HG02763 (cell line): Measurements from ENCODE around the gene OSTC.

Experiments
- ATAC-seq: cut with Tn5 transposase; IDR thresholded peaks from one replicate; pipeline ENCODE4 v1.9.1; 2021; ENCODE audit warnings: mild to moderate bottlenecking, moderate library complexity; ENCODE audit not compliant: unreplicated experiment

OSTC gene

GRCh38 chr4:108644237-108644636, 6.2 kb upstream of the OSTC start:
- ATAC-seq, result no peak

DNA sequence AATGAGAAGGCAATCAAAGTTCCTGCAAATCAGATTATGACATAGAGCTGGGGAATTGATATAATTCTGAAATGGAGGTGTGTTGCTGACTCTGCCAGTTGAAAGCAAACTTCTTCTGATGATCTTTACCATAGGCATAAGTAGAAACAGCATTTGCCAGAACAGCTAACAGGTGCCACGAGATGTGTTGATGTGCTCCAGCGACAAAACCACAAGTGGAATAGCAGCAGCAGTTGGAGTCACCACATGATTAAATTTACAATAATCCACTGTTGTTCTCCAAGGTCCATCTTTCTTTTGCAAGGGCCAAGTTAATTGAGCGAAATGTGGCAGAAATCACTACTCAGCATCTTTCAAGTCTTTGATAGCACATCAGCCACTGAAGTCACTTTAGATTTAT, 3.7 kb upstream of the OSTC start:
- no peak for ATAC-seq

- ATAC-seq, result peak; percentile 19
Observed at GRCh38 chr4:108649863-108650211, 562 bp upstream of the OSTC start.

DNA sequence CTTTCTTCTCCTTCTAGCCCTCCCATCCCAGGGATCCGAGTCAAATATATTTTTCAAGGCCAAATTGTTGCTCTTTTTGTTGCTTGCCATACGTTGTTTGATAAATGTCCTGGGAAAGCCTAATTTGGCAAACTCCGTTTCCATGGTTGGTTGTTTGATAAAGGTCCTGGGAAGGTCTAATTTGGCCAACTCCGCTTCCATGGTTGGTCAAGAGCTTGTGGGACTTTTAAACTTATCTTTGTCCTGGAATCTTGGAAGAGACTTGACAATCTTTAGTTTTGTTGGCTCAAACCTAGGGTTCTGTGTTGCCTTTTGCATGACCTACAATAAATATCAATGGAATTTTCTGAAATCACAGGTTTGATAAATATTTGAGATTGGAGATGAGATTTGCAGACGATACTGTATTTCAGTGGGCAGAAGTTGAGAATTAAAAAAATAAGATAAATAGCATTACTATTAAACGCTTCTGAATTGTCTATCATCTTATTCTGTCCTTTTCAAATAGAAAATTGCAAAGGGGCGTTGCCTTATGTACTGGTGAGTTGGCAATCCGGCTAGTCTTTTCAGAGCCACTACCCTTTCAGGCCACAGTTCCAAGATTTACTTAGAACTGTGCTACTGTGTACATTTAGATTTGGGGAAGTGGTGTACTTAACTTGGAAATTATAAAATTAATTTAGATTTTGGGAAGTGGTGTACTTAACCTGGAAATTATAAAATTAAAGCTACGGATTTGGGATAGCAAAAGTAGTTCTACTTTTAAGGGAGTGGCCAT, 804 bp downstream of the OSTC start:
- ATAC-seq, result no peak

DNA sequence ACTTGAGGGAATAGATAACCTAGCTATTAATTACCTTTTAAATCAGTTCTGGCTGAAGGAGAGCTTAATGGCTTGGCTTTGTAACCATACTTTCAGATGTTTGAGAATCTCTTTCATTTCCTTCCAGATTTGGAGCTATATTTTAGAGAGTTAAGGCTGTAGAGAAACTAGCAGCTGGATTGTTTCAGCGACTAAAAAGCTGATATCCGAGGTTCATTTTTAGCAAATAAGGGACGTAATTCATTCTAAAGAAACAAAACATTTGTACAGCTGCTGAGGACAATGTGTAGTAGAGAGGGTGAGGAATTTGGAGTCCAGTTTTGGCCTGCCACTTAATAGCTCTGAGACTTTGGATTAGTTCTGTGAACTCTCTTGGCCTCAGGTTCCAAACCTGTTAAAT, 12.2 kb downstream of the OSTC start:
- ATAC-seq, result no peak

- no peak for ATAC-seq
Observed at GRCh38 chr4:108674356-108674977, 24.1 kb downstream of the OSTC start.

GRCh38 chr4:108681321-108681809, 31.0 kb downstream of the OSTC start:
- ATAC-seq, result no peak

GRCh38 chr4:108683479-108683878, 33.1 kb downstream of the OSTC start:
- no peak for ATAC-seq

DNA sequence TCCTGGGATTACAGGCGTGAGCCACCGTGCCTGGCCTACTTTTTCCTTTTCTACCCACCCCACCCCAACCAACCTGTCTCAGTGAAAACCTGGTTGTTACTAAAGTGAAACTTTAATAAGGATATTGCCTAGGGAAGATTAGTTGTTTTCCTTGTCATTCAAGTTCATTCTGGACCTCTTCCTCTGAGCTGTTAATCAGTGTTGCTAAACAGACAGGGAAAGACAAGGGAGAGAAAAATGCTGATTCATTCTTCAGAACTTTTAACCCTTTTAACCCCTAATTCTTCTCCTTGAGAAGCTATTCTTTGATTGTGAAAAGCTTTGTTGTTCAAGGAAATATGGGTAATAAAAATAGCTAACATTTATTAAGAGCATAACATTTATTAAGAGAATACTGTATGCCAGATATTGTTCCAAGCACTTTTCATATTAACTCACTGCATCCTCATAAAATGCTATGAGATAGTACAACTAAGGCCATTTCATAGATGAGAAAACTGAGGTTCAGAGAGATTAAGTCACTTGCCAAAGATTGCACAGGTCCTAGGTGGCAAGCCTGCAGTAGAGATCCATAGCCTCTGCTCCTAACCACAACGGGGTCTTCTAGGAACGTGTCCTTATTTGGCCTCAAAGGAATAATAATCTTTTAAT, 34.8 kb downstream of the OSTC start:
- ATAC-seq, result no peak

GRCh38 chr4:108690738-108691137, 40.3 kb downstream of the OSTC start:
- no peak for ATAC-seq

GRCh38 chr4:108693211-108693610, 42.8 kb downstream of the OSTC start:
- ATAC-seq, result no peak

- no peak for ATAC-seq
Observed at GRCh38 chr4:108693819-108694218, 43.4 kb downstream of the OSTC start.

DNA sequence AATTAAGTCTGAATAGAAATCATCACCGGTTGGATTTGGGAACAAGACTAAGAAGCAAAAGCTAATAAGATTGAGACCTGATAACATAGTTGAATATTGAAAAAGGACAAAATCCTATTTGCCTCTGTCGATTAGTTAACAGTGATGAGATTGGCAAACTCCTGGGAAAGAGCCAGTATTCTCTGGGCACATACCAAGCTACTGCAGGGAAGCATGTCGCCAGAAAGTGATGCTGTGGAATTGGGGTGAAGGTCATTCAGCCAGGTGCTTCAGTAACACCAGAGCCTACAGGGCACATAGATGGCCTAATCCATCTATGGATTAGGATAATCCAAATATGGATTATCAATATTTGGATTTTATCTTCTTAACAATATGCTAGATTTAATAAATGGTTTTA, 44.0 kb downstream of the OSTC start:
- no peak for ATAC-seq

DNA sequence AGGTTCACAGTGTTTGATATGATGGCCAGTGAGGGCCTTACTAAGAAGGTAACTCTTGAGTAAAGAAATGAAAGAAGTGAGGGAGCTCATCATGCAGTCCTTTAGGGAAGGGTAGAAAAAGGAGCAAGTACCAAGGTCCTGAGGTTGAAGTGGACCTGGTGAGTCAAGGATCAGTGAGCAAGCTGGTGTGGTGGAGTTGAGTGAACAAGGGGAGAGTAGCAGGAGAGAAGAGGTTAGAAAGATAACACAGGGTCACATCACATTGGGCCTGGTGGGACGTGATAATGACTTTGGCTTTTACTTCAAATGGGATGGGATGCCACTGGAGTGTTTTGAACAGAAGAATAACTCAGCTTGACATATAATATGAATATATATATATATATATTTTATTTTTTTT, 44.7 kb downstream of the OSTC start:
- ATAC-seq, result no peak

DNA sequence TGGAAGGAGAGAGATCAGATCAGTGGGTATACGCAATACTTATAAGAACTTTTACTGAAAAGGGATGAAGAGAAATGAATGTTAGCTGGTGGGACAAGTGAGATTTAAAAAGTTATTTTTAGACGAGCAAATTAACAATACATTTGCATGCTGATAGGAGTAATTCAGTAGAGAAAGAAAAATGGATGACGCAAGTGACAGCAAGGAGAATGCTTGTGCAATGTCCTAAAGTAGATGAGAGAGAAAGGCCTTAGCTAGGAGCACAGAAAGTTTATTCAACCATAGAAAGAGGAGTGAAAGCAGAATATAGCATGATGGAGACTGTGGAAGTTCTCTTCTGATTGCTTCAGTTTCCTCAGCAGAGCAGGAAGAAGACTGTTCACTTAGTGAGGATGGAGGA, 45.8 kb downstream of the OSTC start:
- no peak for ATAC-seq

DNA sequence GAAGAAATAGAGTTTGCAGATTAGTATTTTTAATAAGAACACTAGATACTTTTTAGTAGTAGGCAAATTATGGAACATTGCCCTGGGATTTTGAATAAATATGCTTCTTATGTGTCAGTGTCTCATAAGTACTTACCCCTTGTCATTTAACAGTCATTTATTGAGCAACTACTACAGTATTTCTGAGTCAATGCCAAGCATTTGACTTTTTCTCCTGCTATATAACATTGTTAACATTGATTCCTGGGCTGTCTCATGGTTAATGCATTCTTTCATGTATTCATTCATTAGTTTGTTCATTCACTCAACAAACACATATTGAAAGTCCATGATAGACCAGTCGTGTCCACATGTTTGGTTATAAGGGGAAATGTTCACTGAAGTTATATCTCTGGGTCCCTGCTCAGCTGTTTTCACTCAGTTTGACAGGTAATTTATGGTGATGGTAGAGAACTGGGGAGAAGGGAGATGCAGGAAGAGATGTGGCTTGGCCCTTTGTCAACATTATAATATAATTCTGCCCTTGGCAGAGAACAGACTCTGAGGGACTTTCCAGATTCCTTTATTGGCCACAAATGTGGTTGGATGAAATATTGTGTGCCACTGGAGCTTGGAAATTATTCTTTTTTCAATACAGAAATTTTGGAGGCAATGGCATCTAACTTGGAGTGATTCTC, 49.8 kb downstream of the OSTC start:
- no peak for ATAC-seq

GRCh38 chr4:108702960-108703359, 52.6 kb downstream of the OSTC start:
- no peak for ATAC-seq

GRCh38 chr4:108703370-108703769, 53.0 kb downstream of the OSTC start:
- ATAC-seq, result no peak

DNA sequence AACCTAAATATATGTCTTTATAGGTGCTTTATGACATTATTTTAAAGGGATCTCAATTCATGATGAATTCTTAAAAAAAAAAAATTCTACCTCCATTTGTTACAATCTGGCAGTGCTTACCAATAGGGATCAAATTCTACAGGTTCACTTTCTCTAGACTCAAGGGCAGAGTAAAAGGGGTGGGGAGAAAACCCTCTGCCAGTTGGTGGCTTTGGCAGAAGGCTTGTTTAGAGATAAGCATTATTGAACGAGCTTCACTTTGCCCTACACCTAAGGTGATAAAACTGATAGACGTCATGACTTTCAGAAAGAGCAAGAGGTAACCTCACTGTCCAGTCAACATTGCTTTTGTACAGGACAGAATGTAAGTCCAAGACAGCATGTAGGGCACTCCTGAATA, 53.6 kb downstream of the OSTC start:
- ATAC-seq, result no peak

GRCh38 chr4:108706289-108706688, 55.9 kb downstream of the OSTC start:
- ATAC-seq, result no peak

DNA sequence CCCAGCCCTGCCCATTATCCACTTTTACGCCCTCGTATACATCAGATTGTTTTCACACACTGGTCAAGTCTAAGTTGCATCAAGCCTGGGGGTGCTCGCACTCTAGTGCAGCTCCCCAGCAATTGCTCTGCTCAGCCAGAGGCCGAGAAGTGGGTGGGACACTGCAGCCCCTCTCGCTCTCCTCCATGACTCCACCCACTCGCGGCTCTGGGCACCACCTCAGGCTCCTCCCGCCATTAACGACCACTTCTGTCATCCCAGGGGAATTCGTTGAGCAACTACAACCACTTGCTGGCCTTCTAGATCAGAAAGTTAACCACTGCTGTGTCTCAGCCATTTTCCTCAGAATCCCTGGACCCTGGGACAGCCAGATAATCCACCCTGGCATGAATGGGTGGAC, 58.8 kb downstream of the OSTC start:
- ATAC-seq, result no peak

- no peak for ATAC-seq
Observed at GRCh38 chr4:108709722-108710121, 59.3 kb downstream of the OSTC start.
